ENCODE data around the gene NTSR2.

NTSR2 gene

GRCh38 chr2:11630855-11631254, 39.1 kb downstream of the NTSR2 start:
- no peak for TF ChIP-seq CTCF (conservative IDR thresholded peaks at IDR 0.05; ENCODE audit: low read depth)
- CTCF ChIA-PET = interaction anchor here (0.6 kb wide), 1 partner anchor 11 kb away, joined by 3 read pairs; no protein-coding TSS in a partner anchor
- POLR2A ChIA-PET (ENCODE audit: low non-redundant PET) = no interaction called here

GRCh38 chr2:11629851-11630250, 40.1 kb downstream of the NTSR2 start:
- CTCF ChIA-PET = no interaction called here
- no peak for TF ChIP-seq CTCF (conservative IDR thresholded peaks at IDR 0.05; ENCODE audit: low read depth)
- DNase-seq (ENCODE audit: low spot score) = no peak
- H3K27ac ChIP-seq = no peak overlapping the region
- POLR2A ChIA-PET (ENCODE audit: low non-redundant PET) = no interaction called here

More at GRCh38 chr2:11630855-11631254, 39.1 kb downstream of the NTSR2 start:
- H3K27ac ChIP-seq = no peak overlapping the region
- no peak for DNase-seq (ENCODE audit: low spot score)

GRCh38 chr2:11629215-11629614, 40.8 kb downstream of the NTSR2 start:
- ChIA-PET CTCF (no interaction called here), POLR2A (ENCODE audit: low non-redundant PET) (no interaction called here)
- no peak for DNase-seq (ENCODE audit: low spot score)
- no peak overlapping the region for H3K27ac ChIP-seq
- no peak for TF ChIP-seq CTCF (conservative IDR thresholded peaks at IDR 0.05; ENCODE audit: low read depth)

- H3K27ac ChIP-seq = no peak overlapping the region
- ChIA-PET POLR2A (ENCODE audit: low non-redundant PET) (no interaction called here), CTCF (interaction anchor here (0.7 to 1.1 kb wide), 2 partner anchors 44 to 151 kb away, joined by 3 read pairs; no protein-coding TSS in a partner anchor)
- TF ChIP-seq CTCF (conservative IDR thresholded peaks at IDR 0.05; ENCODE audit: low read depth) = no peak
- no peak for DNase-seq (ENCODE audit: low spot score)
Measured at GRCh38 chr2:11628675-11629074, 41.3 kb downstream of the NTSR2 start.

GRCh38 chr2:11625671-11626070, 44.3 kb downstream of the NTSR2 start:
- POLR2A ChIA-PET (ENCODE audit: low non-redundant PET) = no interaction called here
- TF ChIP-seq CTCF (conservative IDR thresholded peaks at IDR 0.05; ENCODE audit: low read depth) = no peak
- no peak overlapping the region for H3K27ac ChIP-seq
- CTCF ChIA-PET = interaction anchor here (0.6 kb wide), 1 partner anchor 13 kb away, joined by 4 read pairs; no protein-coding TSS in a partner anchor
- no peak for DNase-seq (ENCODE audit: low spot score)

- POLR2A ChIA-PET (ENCODE audit: low non-redundant PET) = no interaction called here
- no peak overlapping the region for H3K27ac ChIP-seq
- CTCF ChIA-PET = no interaction called here
- no peak for DNase-seq (ENCODE audit: low spot score)
- no peak for TF ChIP-seq CTCF (conservative IDR thresholded peaks at IDR 0.05; ENCODE audit: low read depth)
Measured at GRCh38 chr2:11624893-11625292, 45.1 kb downstream of the NTSR2 start.

- ChIA-PET POLR2A (ENCODE audit: low non-redundant PET) (no interaction called here), CTCF (no interaction called here)
- no peak overlapping the region for H3K27ac ChIP-seq
- TF ChIP-seq CTCF (conservative IDR thresholded peaks at IDR 0.05; ENCODE audit: low read depth) = no peak
- no peak for DNase-seq (ENCODE audit: low spot score)
Measured at GRCh38 chr2:11622611-11623010, 47.4 kb downstream of the NTSR2 start.

Measured in RWPE1 (cell line).